Measurements from ENCODE around the gene GARIN3. TPM values are rescaled to one million over a fixed set of nuclear protein-coding genes. Genes with fewer than 3 reads are reported as not detected.

Gene GARIN3
- total and polyA plus RNA-seq, 2 donors (not counting 3 experiments of a cell fraction or from before 2014, with no cell fraction given) = not detected

GRCh38 chr5:157165261-157165660 lies 803 bp downstream of the GARIN3 start:
- no peaks in the 10 kb centered on the region for H3K9me3 ChIP-seq (replicated peaks; ENCODE audit: control insufficient read depth, insufficient read depth, low read length)
- H3K36me3 ChIP-seq (ENCODE audit: control insufficient read depth in 2 of 2, extremely low read depth in 1 of 2, insufficient read depth in 2 of 2, low read length in 2 of 2) = no peaks in the 10 kb centered on the region
- no TSS peak for BruUV-seq (replicated peaks)
- H3K79me2 ChIP-seq (ENCODE audit: control insufficient read depth, insufficient read depth, low read length) = no peaks in the 10 kb centered on the region
- no peaks in the 10 kb centered on the region for H3K9me1 ChIP-seq (replicated peaks; ENCODE audit: control insufficient read depth, extremely low read depth, insufficient read depth, low read length)
- CTCF ChIA-PET = no interaction called here
- intact Hi-C loops (cut with micrococcal nuclease) (no loop called here), dilution Hi-C loops (cut with MboI; ENCODE audit: extremely low pct_ligation_motif_present, low sequenced_read_pairs) (no loop called here)
- FAIRE-seq = no peak
- no peaks in the 10 kb centered on the region for H3K4me1 ChIP-seq (ENCODE audit: control insufficient read depth, extremely low read depth, insufficient read depth, low read length)
- no peak overlapping the region for H3K4me2 ChIP-seq (ENCODE audit: insufficient read depth, low read length)
- H3K9ac ChIP-seq (replicated peaks; ENCODE audit: extremely low read depth, insufficient read depth, low read length) = no peak overlapping the region
- H3K27me3 ChIP-seq (ENCODE audit: control insufficient read depth in 2 of 2, insufficient read depth in 2 of 2, low read length in 2 of 2) = no peaks in the 10 kb centered on the region
- no peak overlapping the region for H2AFZ ChIP-seq (ENCODE audit: low read depth, low read length)
- H3K27ac ChIP-seq (ENCODE audit: insufficient read depth, low read depth, low read length) = no peak overlapping the region
- no peak overlapping the region for H3K4me3 ChIP-seq (replicated peaks in 1 of 3; ENCODE audit: insufficient read depth in 1 of 3, low read depth in 1 of 3, low read length in 3 of 3)
- TF ChIP-seq POLR2A (IDR thresholded peaks at IDR 0.05; ENCODE audit: low read depth, low read length) (no peak), MYC (IDR thresholded peaks at IDR 0.05; ENCODE audit: low read depth, low read length) (no peak)
- POLR2A ChIA-PET = no interaction called here
- no peak for DNase-seq (ENCODE audit: low read depth, low spot score)
- H4K20me1 ChIP-seq (replicated peaks; ENCODE audit: control insufficient read depth, extremely low read depth, insufficient read depth, low read length) = no peaks in the 10 kb centered on the region

GRCh38 chr5:157164521-157164920 lies 1.5 kb downstream of the GARIN3 start:
- Histone ChIP-seq H3K9ac (replicated peaks; ENCODE audit: extremely low read depth, insufficient read depth, low read length) (no peak overlapping the region), H3K9me3 (replicated peaks; ENCODE audit: control insufficient read depth, insufficient read depth, low read length) (no peaks in the 10 kb centered on the region), H3K27ac (ENCODE audit: insufficient read depth, low read depth, low read length) (no peak overlapping the region), H3K79me2 (ENCODE audit: control insufficient read depth, insufficient read depth, low read length) (no peaks in the 10 kb centered on the region), H3K36me3 (ENCODE audit: control insufficient read depth in 2 of 2, extremely low read depth in 1 of 2, insufficient read depth in 2 of 2, low read length in 2 of 2) (no peaks in the 10 kb centered on the region), H3K27me3 (ENCODE audit: control insufficient read depth in 2 of 2, insufficient read depth in 2 of 2, low read length in 2 of 2) (no peaks in the 10 kb centered on the region), H2AFZ (ENCODE audit: low read depth, low read length) (no peak overlapping the region), H4K20me1 (replicated peaks; ENCODE audit: control insufficient read depth, extremely low read depth, insufficient read depth, low read length) (no peaks in the 10 kb centered on the region), H3K4me1 (ENCODE audit: control insufficient read depth, extremely low read depth, insufficient read depth, low read length) (no peaks in the 10 kb centered on the region), H3K4me3 (replicated peaks in 1 of 3; ENCODE audit: insufficient read depth in 1 of 3, low read depth in 1 of 3, low read length in 3 of 3) (no peak overlapping the region), H3K4me2 (ENCODE audit: insufficient read depth, low read length) (no peak overlapping the region), H3K9me1 (replicated peaks; ENCODE audit: control insufficient read depth, extremely low read depth, insufficient read depth, low read length) (no peaks in the 10 kb centered on the region)
- intact Hi-C loops (cut with micrococcal nuclease) (no loop called here), dilution Hi-C loops (cut with MboI; ENCODE audit: extremely low pct_ligation_motif_present, low sequenced_read_pairs) (no loop called here)
- FAIRE-seq (no peak), DNase-seq (ENCODE audit: low read depth, low spot score) (no peak)
- ChIA-PET POLR2A (no interaction called here), CTCF (no interaction called here)
- no TSS peak for BruUV-seq (replicated peaks)
- TF ChIP-seq JUN (IDR thresholded peaks at IDR 0.05; ENCODE audit: borderline replicate concordance, insufficient read depth, insufficient read length, low read depth) (no peak), POLR2A (IDR thresholded peaks at IDR 0.05; ENCODE audit: low read depth, low read length) (no peak), CTCF (IDR thresholded peaks at IDR 0.05; ENCODE audit: extremely low read depth in 1 of 2, insufficient read depth in 1 of 2, low read depth in 1 of 2, low read length in 2 of 2) (no peak), EZH2 (IDR thresholded peaks at IDR 0.05; ENCODE audit: borderline replicate concordance, low read depth, low read length, severe bottlenecking) (no peak), MAX (IDR thresholded peaks at IDR 0.05; ENCODE audit: insufficient read depth, insufficient read length) (no peak), POLR2AphosphoS5 (IDR thresholded peaks at IDR 0.05; ENCODE audit: insufficient read depth, low read depth, low read length) (no peak), MYC (IDR thresholded peaks at IDR 0.05; ENCODE audit: low read depth, low read length) (no peak), GATA2 (IDR thresholded peaks at IDR 0.05; ENCODE audit: insufficient read depth, insufficient read length, low read depth, low read length) (no peak), FOS (IDR thresholded peaks at IDR 0.05; ENCODE audit: borderline replicate concordance, insufficient read depth, low read length) (no peak)
